ENCODE measurements around the gene ZNF667. TPM values are rescaled to one million over a fixed set of nuclear protein-coding genes. Genes with fewer than 3 reads are reported as not detected.

The ZNF667 gene
- total RNA-seq, 6 donors from 2014 or later = 1.1 to 3.6 (median 1.9) TPM

DNA sequence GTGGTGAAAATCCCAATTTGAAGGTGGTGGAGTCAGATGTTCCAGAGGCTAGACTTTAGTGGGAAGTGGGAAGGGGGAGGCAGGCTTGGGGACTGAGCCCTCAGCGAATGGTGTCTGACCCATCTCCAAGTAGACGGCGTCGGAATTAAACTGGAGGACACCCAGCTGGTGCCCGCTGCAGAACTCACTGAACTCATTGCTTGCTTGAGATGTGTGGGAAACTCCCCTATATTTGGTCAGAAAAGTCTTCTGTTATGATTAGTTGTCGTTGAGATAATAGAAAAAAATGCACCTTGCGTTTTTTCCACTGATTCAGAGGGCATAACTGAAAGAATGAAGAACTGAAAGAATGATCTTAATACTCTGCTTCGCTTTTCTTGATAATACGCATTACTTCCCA is 73.9 kb downstream of the ZNF667 start:
- Histone ChIP-seq H3K4me1 (peaks cover 8 to 12% (median 11%) of the 10 kb centered on the region in 4 donors), H3K27me3 (no peaks in the 10 kb centered on the region), H3K9me3 (peaks cover 8 to 51% (median 46%) of the 10 kb centered on the region in 4 donors), H3K27ac (peak overlapping the region; percentile 95 to 99 (median 98)), H3K36me3 (peaks cover 0 to 24% (median 17%) of the 10 kb centered on the region in 4 donors), H3K4me3 (peak overlapping the region; percentile 62 to 88 (median 74))
- no peak for TF ChIP-seq POLR2A (IDR thresholded peaks at IDR 0.05)
- TF ChIP-seq POLR2AphosphoS5 (IDR thresholded peaks at IDR 0.05) = no peak
- no peak for TF ChIP-seq EP300 (IDR thresholded peaks at IDR 0.05)
- TF ChIP-seq, protein P1, sequence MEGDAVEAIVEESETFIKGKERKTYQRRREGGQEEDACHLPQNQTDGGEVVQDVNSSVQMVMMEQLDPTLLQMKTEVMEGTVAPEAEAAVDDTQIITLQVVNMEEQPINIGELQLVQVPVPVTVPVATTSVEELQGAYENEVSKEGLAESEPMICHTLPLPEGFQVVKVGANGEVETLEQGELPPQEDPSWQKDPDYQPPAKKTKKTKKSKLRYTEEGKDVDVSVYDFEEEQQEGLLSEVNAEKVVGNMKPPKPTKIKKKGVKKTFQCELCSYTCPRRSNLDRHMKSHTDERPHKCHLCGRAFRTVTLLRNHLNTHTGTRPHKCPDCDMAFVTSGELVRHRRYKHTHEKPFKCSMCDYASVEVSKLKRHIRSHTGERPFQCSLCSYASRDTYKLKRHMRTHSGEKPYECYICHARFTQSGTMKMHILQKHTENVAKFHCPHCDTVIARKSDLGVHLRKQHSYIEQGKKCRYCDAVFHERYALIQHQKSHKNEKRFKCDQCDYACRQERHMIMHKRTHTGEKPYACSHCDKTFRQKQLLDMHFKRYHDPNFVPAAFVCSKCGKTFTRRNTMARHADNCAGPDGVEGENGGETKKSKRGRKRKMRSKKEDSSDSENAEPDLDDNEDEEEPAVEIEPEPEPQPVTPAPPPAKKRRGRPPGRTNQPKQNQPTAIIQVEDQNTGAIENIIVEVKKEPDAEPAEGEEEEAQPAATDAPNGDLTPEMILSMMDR (IDR thresholded peaks at IDR 0.05) = no peak
- DNase-seq (no peak), ATAC-seq (ENCODE audit: low FRiP score in 2 of 2) (no peak)
- 21 to 34% methylated on average over 9 of the region's 9 CpGs for WGBS, 2 donors

GRCh38 chr19:56400485-56400884 is 76.7 kb downstream of the ZNF667 start:
- 95 to 97% methylated on average over 4 of the region's 4 CpGs for WGBS, 2 donors
- no peak for DNase-seq
- TF ChIP-seq, protein P1 (IDR thresholded peaks at IDR 0.05) = no peak
- TF ChIP-seq EP300 (IDR thresholded peaks at IDR 0.05) (no peak), POLR2AphosphoS5 (IDR thresholded peaks at IDR 0.05) (no peak), POLR2A (IDR thresholded peaks at IDR 0.05) (no peak)

DNA sequence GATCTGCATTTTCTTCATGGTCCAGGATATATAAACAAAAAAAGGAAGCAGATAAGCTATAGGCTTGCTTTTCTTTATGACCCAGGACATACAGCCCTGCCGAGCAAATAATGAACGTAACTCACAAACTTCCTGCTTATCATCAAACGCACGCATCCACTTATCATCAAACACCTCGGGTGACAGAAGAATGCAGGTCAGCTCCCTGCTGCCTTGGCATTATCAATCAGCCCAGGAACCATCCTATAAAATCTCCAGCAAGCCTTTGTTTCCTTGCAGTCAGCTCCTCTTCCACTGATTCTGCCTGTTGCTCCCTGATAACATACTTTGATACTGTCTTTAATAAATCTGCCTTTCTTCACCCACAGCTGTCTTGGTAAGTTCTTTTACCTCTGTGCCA is 78.3 kb downstream of the ZNF667 start:
- TF ChIP-seq, protein P1 (IDR thresholded peaks at IDR 0.05) = no peak
- no peak for TF ChIP-seq EP300 (IDR thresholded peaks at IDR 0.05)
- no peak for TF ChIP-seq POLR2A (IDR thresholded peaks at IDR 0.05)
- no peak for TF ChIP-seq POLR2AphosphoS5 (IDR thresholded peaks at IDR 0.05)
- WGBS, 2 donors = 88 to 93% methylated on average over 5 of the region's 5 CpGs
- peaks cover 2 to 8% (median 6%) of the 10 kb centered on the region in 4 donors for H3K4me1 ChIP-seq
- H3K27me3 ChIP-seq = no peaks in the 10 kb centered on the region
- no peak overlapping the region for H3K27ac ChIP-seq
- H3K36me3 ChIP-seq = peaks cover 0 to 17% (median 8%) of the 10 kb centered on the region in 4 donors
- DNase-seq (no peak), ATAC-seq (ENCODE audit: low FRiP score in 2 of 2) (no peak)
- peaks cover 8 to 47% (median 40%) of the 10 kb centered on the region in 4 donors for H3K9me3 ChIP-seq
- H3K4me3 ChIP-seq = no peak overlapping the region

More at GRCh38 chr19:56400485-56400884, 76.7 kb downstream of the ZNF667 start:
- Histone ChIP-seq H3K36me3 (peaks cover 0 to 17% (median 8%) of the 10 kb centered on the region in 4 donors), H3K27me3 (no peaks in the 10 kb centered on the region), H3K27ac (no peak overlapping the region), H3K4me1 (peaks cover 8 to 12% (median 11%) of the 10 kb centered on the region in 4 donors), H3K9me3 (peaks cover 8 to 43% (median 37%) of the 10 kb centered on the region in 4 donors), H3K4me3 (no peak overlapping the region)
- no peak for ATAC-seq (ENCODE audit: low FRiP score in 2 of 2)

- TF ChIP-seq, protein P1 (IDR thresholded peaks at IDR 0.05) = peak; percentile 54 to 85 (median 71)
- TF ChIP-seq POLR2AphosphoS5 (IDR thresholded peaks at IDR 0.05) (peak; percentile 72 to 78), POLR2A (IDR thresholded peaks at IDR 0.05) (peak in 3 of 4 donors; percentile 28 to 49 (median 47)), EP300 (IDR thresholded peaks at IDR 0.05) (no peak)
- peak; percentile 97 to 99 for ATAC-seq (ENCODE audit: low FRiP score in 2 of 2)
- Histone ChIP-seq H3K36me3 (peaks cover 0 to 30% (median 7%) of the 10 kb centered on the region in 4 donors), H3K27me3 (no peaks in the 10 kb centered on the region), H3K27ac (peak within 1 kb of the TSS; percentile 90 to 95 (median 93)), H3K4me3 (peak within 1 kb of the TSS; percentile 50 to 74 (median 65)), H3K4me1 (peaks cover 0 to 5% (median 2%) of the 10 kb centered on the region in 4 donors), H3K9me3 (peaks cover 0 to 40% (median 17%) of the 10 kb centered on the region in 4 donors)
- 1 to 3% methylated on average over 38 to 47 of the region's 73 CpGs for WGBS, 2 donors
- peak; percentile 95 for DNase-seq
Measured at GRCh38 chr19:56393119-56394012, 83.8 kb downstream of the ZNF667 start, which contains the start of gene ZNF582. TSS of gene ZNF582 (minus strand) at chr19:56393534. CDS start at chr19:56391752, 1,782 bp downstream.

Other genes with a start within 250 kb of the ZNF667 start
- gene EDDM13, start 204.6 kb downstream of the ZNF667 start, total RNA-seq = 1 to 10 TPM in 1 of 6 donors, under 1 TPM in 1, not detected in 4; 0.89 to 1.2 TPM
- 10 to 100 TPM in 4 of 6 donors, 1 to 10 TPM in 2; 6.2 to 18.6 (median 11.3) TPM for gene ZSCAN5A, start 162.5 kb downstream of the ZNF667 start, total RNA-seq
- gene ZNF582, start 83.8 kb downstream of the ZNF667 start, total RNA-seq = 10 to 100 TPM in 1 of 6 donors, 1 to 10 TPM in 5; 2.1 to 11.9 (median 2.7) TPM
- gene ZNF583, start 73.0 kb downstream of the ZNF667 start, total RNA-seq = 10 to 100 TPM in 1 of 6 donors, 1 to 10 TPM in 5; 3.7 to 21.5 (median 6.9) TPM
- gene ZNF471, start 30.5 kb upstream of the ZNF667 start, total RNA-seq = 1 to 10 TPM; 2.6 to 7.3 (median 4.4) TPM
- 10 to 100 TPM in 1 of 6 donors, 1 to 10 TPM in 5; 3.1 to 12.0 (median 6.2) TPM for gene ZFP28, start 61.6 kb upstream of the ZNF667 start, total RNA-seq
- gene ZNF470, start 90.1 kb upstream of the ZNF667 start, total RNA-seq = 1 to 10 TPM; 1.8 to 4.6 (median 3.3) TPM
- gene ZNF71, start 118.0 kb upstream of the ZNF667 start, total RNA-seq = 10 to 100 TPM in 2 of 6 donors, 1 to 10 TPM in 4; 4.0 to 11.5 (median 7.4) TPM
- gene SMIM17, start 165.8 kb upstream of the ZNF667 start, total RNA-seq = under 1 TPM in 2 of 6 donors, not detected in 4; 0.29 to 0.30 TPM
- gene ZNF835, start 194.4 kb upstream of the ZNF667 start, total RNA-seq = 1 to 10 TPM in 4 of 6 donors, under 1 TPM in 1, not detected in 1; 0.78 to 4.1 (median 2.7) TPM

Data from upper lobe of left lung (tissue), 6 donors.